NCI-H774 (cell line): Measurements from ENCODE around the gene METTL23.
"Not testable (repeated sequence)": the region's sequence is repeated elsewhere in the genome, so short reads cannot be mapped to it uniquely, and the experiment has no call there.

ENCODE experiments used
- DNase-seq: peaks from one replicate; lab custom pipeline; 2025; lab: John Stamatoyannopoulos, UW

Gene METTL23

GRCh38 chr17:76714336-76714735, 12.3 kb upstream of the METTL23 start:
- DNase-seq, result no peak

- DNase-seq, result no peak
Observed at GRCh38 chr17:76714822-76715495, 11.7 kb upstream of the METTL23 start.

GRCh38 chr17:76715496-76715830, 11.2 kb upstream of the METTL23 start:
- no peak for DNase-seq

GRCh38 chr17:76716146-76716838, 10.3 kb upstream of the METTL23 start:
- no peak for DNase-seq

- DNase-seq, result no peak
Observed at GRCh38 chr17:76716839-76717215, 9.8 kb upstream of the METTL23 start.

- DNase-seq, result no peak
Observed at GRCh38 chr17:76718516-76718915, 8.1 kb upstream of the METTL23 start.

GRCh38 chr17:76720211-76720610, 6.4 kb upstream of the METTL23 start:
- no peak for DNase-seq

GRCh38 chr17:76720941-76721340, 5.7 kb upstream of the METTL23 start:
- no peak for DNase-seq

GRCh38 chr17:76721463-76721862, 5.2 kb upstream of the METTL23 start:
- no peak for DNase-seq

- no peak for DNase-seq
Observed at GRCh38 chr17:76722279-76722678, 4.4 kb upstream of the METTL23 start.

GRCh38 chr17:76722977-76723376, 3.7 kb upstream of the METTL23 start:
- not testable (repeated sequence) for DNase-seq

- DNase-seq, result no peak
Observed at GRCh38 chr17:76723812-76724211, 2.8 kb upstream of the METTL23 start.

- DNase-seq, result no peak
Observed at GRCh38 chr17:76725580-76726230, 934 bp upstream of the METTL23 start.

- DNase-seq, result peak; percentile 98
Observed at GRCh38 chr17:76726231-76726775, 336 bp upstream of the METTL23 start, which contains the start of gene JMJD6. TSS of gene JMJD6 (minus strand) at chr17:76726606. CDS start at chr17:76726475, 131 bp downstream.

GRCh38 chr17:76727745-76728456, 1.3 kb downstream of the METTL23 start:
- DNase-seq, result no peak

- not testable (repeated sequence) for DNase-seq
Observed at GRCh38 chr17:76731800-76732733, 5.4 kb downstream of the METTL23 start.

- DNase-seq, result no peak
Observed at GRCh38 chr17:76732734-76733617, 6.3 kb downstream of the METTL23 start.

GRCh38 chr17:76733618-76733957, 6.9 kb downstream of the METTL23 start:
- no peak for DNase-seq

- no peak for DNase-seq
Observed at GRCh38 chr17:76734080-76734840, 7.6 kb downstream of the METTL23 start.

- DNase-seq, result no peak
Observed at GRCh38 chr17:76735006-76735405, 8.4 kb downstream of the METTL23 start.
